GM20000 (cell line): ENCODE measurements around the gene BCOR.

Source experiments
- DNase-seq: peaks from one replicate; pipeline ENCODE4 v3.0.0; 2012; ENCODE audit warnings: low spot score
- CTCF ChIP-seq: IDR thresholded peaks from 2 replicates; pipeline ENCODE4 v1.5.1; 2012; ENCODE audit warnings: mild to moderate bottlenecking, control low read depth; ENCODE audit errors: extremely low read depth, missing control alignments

The BCOR gene

GRCh38 chrX:40111868-40112267, 14.1 kb upstream of the BCOR start:
- no peak for DNase-seq
- TF ChIP-seq CTCF, result no peak

GRCh38 chrX:40109288-40110008, 11.7 kb upstream of the BCOR start:
- TF ChIP-seq CTCF, result no peak
- peak; percentile 34 for DNase-seq

- no peak for TF ChIP-seq CTCF
- DNase-seq, result peak; percentile 71
Observed at GRCh38 chrX:40108959-40109287, 11.2 kb upstream of the BCOR start.

- no peak for TF ChIP-seq CTCF
- DNase-seq, result no peak
Observed at GRCh38 chrX:40108162-40108958, 10.6 kb upstream of the BCOR start.

- TF ChIP-seq CTCF, result no peak
- peak; percentile 47 for DNase-seq
Observed at GRCh38 chrX:40107291-40108161, 9.8 kb upstream of the BCOR start.

- no peak for TF ChIP-seq CTCF
- DNase-seq, result peak; percentile 35
Observed at GRCh38 chrX:40106676-40107290, 9.0 kb upstream of the BCOR start.
